Liver (tissue), 9 donors: ENCODE measurements around the gene HLA-F. TPM values are rescaled to one million over a fixed set of nuclear protein-coding genes. Genes with fewer than 3 reads are reported as not detected.

Experiments
- DNase-seq: peaks from one replicate; pipeline ENCODE4 v3.0.0-alpha.2; 2017; ENCODE audit warnings: low spot score
- H3K27ac ChIP-seq, 2 donors: one replicate each; pipeline ENCODE4 v1.7.0; 2013; ENCODE audit warnings: inconsistent platforms in 2 of 2, low read length in 2 of 2, control low read depth in 1 of 2, low read depth in 1 of 2, mild to moderate bottlenecking in 1 of 2
- H3K27me3 ChIP-seq, 4 donors: one replicate each; pipeline versions ENCODE4 v1.6.1 to v1.7.0; 2013; ENCODE audit warnings: low read length in 3 of 4, inconsistent platforms in 1 of 4, mild to moderate bottlenecking in 1 of 4, moderate library complexity in 1 of 4; ENCODE audit not compliant: control insufficient read depth in 4 of 4, insufficient read depth in 4 of 4
- H3K36me3 ChIP-seq, 4 donors: one replicate each; pipeline versions ENCODE4 v1.6.1 to v1.7.0; 2013; ENCODE audit warnings: low read length in 3 of 4, mild to moderate bottlenecking in 3 of 4, low read depth in 1 of 4, moderate library complexity in 1 of 4; ENCODE audit not compliant: control insufficient read depth in 4 of 4, insufficient read depth in 3 of 4
- H3K4me1 ChIP-seq, 4 donors: one replicate each; pipeline versions ENCODE4 v1.6.1 to v1.7.0; 2013; ENCODE audit warnings: low read length in 3 of 4, mild to moderate bottlenecking in 3 of 4, moderate library complexity in 1 of 4; ENCODE audit not compliant: control insufficient read depth in 4 of 4, insufficient read depth in 4 of 4
- H3K4me3 ChIP-seq, 3 donors: one replicate each; pipeline versions ENCODE4 v1.6.1 to v1.7.0; 2013; ENCODE audit warnings: low read length in 3 of 3, control low read depth in 1 of 3, low read depth in 1 of 3, mild to moderate bottlenecking in 1 of 3
- H3K9ac ChIP-seq, 2 donors: one replicate each; pipeline ENCODE4 v1.7.0; 2013; ENCODE audit warnings: low read length in 2 of 2, mild to moderate bottlenecking in 2 of 2, moderate library complexity in 2 of 2, control low read depth in 1 of 2, low read depth in 1 of 2
- H3K9me3 ChIP-seq, 4 donors: one replicate each; pipeline versions ENCODE4 v1.6.1 to v1.7.0; 2013; ENCODE audit warnings: low read length in 3 of 4; ENCODE audit not compliant: control insufficient read depth in 4 of 4
- CTCF ChIP-seq: fragments of 150-350 bp; IDR thresholded peaks from 2 replicates; pipeline ENCODE4 v1.5.1; 2017; ENCODE audit warnings: improper control_type of control experiment, low read depth, low read length; ENCODE audit not compliant: missing input control
- EGR1 ChIP-seq, 2 donors: IDR thresholded peaks; 2 replicates each; pipeline ENCODE4 v1.6.1; 2016 to 2018; ENCODE audit warnings: antibody characterized with exemption in 2 of 2, low read depth in 2 of 2
- FOXA1 ChIP-seq: IDR thresholded peaks from 2 replicates; pipeline ENCODE4 v1.6.1; 2016; ENCODE audit warnings: antibody characterized with exemption
- FOXA2 ChIP-seq: IDR thresholded peaks from 2 replicates; pipeline ENCODE4 v1.6.1; 2016; ENCODE audit warnings: antibody characterized with exemption
- GABPA ChIP-seq, 2 donors: IDR thresholded peaks in 1 of 2; conservative IDR thresholded peaks in 1 of 2; 2 replicates each; pipeline ENCODE4 v1.6.1; 2016; ENCODE audit warnings: antibody characterized with exemption in 2 of 2, mild to moderate bottlenecking in 1 of 2, moderate library complexity in 1 of 2
- HNF4A ChIP-seq, 2 donors: conservative IDR thresholded peaks; 2 replicates each; pipeline ENCODE4 v1.6.1; 2016; ENCODE audit warnings: antibody characterized with exemption in 2 of 2, mild to moderate bottlenecking in 2 of 2
- HNF4G ChIP-seq: IDR thresholded peaks from 2 replicates; pipeline ENCODE4 v1.6.1; 2016; ENCODE audit warnings: antibody characterized with exemption
- JUND ChIP-seq, 2 donors: IDR thresholded peaks; 2 replicates each; pipeline ENCODE4 v1.6.1; 2016; ENCODE audit warnings: antibody characterized with exemption in 2 of 2
- NR2F2 ChIP-seq: IDR thresholded peaks from 2 replicates; pipeline ENCODE4 v1.6.1; 2016; ENCODE audit warnings: antibody characterized with exemption
- RAD21 ChIP-seq, 2 donors: IDR thresholded peaks; 2 replicates each; pipeline ENCODE4 v1.6.1; 2016; ENCODE audit warnings: antibody characterized with exemption in 2 of 2, mild to moderate bottlenecking in 2 of 2
- RXRA ChIP-seq, 2 donors: IDR thresholded peaks; 2 replicates each; pipeline ENCODE4 v1.6.1; 2017 to 2018; ENCODE audit warnings: antibody characterized with exemption in 2 of 2, mild to moderate bottlenecking in 1 of 2
- SP1 ChIP-seq: IDR thresholded peaks from 2 replicates; pipeline ENCODE4 v1.6.1; 2018; ENCODE audit warnings: antibody characterized with exemption, mild to moderate bottlenecking
- TAF1 ChIP-seq: conservative IDR thresholded peaks from 2 replicates; pipeline ENCODE4 v1.6.1; 2016; ENCODE audit warnings: antibody characterized with exemption, mild to moderate bottlenecking
- YY1 ChIP-seq: IDR thresholded peaks from 2 replicates; pipeline ENCODE4 v1.6.1; 2016; ENCODE audit warnings: antibody characterized with exemption, mild to moderate bottlenecking
- WGBS: extraction: QIAGEN DNeasy Blood & Tissue Kit; methylation state at CpG from one replicate; pipeline ENCODE4 v1.1.7; 2013; 5-methylcytosine and 5-hydroxymethylcytosine counted together
- polyA plus RNA-seq, 2 donors: library from polyadenylated mRNA; stranded (reverse) in 1 of 2; unstranded in 1 of 2; fragments of 200-250 nt in 1 of 2; fragments of >200 nt in 1 of 2; fragmentation: Nextera tagmentation in 1 of 2; extraction: Ambion mirVana in 1 of 2; gene quantifications; one replicate each; pipeline versions ENCODE4 v1.2.1 to v1.2.3, GENCODE V29; 2013 to 2015
- total RNA-seq, 2 donors: library from RNA; depleted of rRNA; stranded (reverse); fragments of >200 nt; gene quantifications; one replicate each; pipeline ENCODE4 v1.2.3, GENCODE V29; 2014
- TF ChIP-seq, protein P1 (sequence below): IDR thresholded peaks from 2 replicates; pipeline ENCODE4 v1.6.1; 2016; ENCODE audit warnings: antibody characterized with exemption
- TF ChIP-seq, protein P2 (sequence below): IDR thresholded peaks from 2 replicates; pipeline ENCODE4 v1.6.1; 2016; ENCODE audit warnings: antibody characterized with exemption, mild to moderate bottlenecking
- TF ChIP-seq, protein P3 (sequence below): IDR thresholded peaks from 2 replicates; pipeline ENCODE4 v1.6.1; 2016; ENCODE audit warnings: antibody characterized with exemption
- TF ChIP-seq, protein P4 (sequence below): IDR thresholded peaks from 2 replicates; pipeline ENCODE4 v1.6.1; 2016; ENCODE audit warnings: antibody characterized with exemption
- donor health status: healthy.
- donor health status: healthy.
- donor health status: healthy.
- donor health status: healthy.
- donor health status: healthy.

The HLA-F gene
- total and polyA plus RNA-seq, 4 donors, result 12.1 to 53.0 (median 31.8) TPM

- no peaks in the 10 kb centered on the region for H3K9me3 ChIP-seq
- no peaks in the 10 kb centered on the region for H3K27me3 ChIP-seq
- peak overlapping the region; percentile 28 to 68 (median 59) for H3K4me3 ChIP-seq
- TF ChIP-seq GABPA (IDR thresholded peaks at IDR 0.05 in 1 of 2, conservative IDR thresholded peaks at IDR 0.05 in 1 of 2) (no peak), RXRA (IDR thresholded peaks at IDR 0.05) (peak in 1 of 2 donors; percentile 2), TAF1 (no peak), SP1 (no peak)
- WGBS, result 12% methylated on average over 13 of the region's 13 CpGs
- peak overlapping the region in 1 of 2 donors; percentile 72 for H3K9ac ChIP-seq
- peak overlapping the region; percentile 65 to 71 for H3K27ac ChIP-seq
- DNase-seq, result no peak
- H3K36me3 ChIP-seq, result peaks cover 0 to under 1% (median 0%) of the 10 kb centered on the region in 4 donors
- peaks cover 3 to 24% (median 14%) of the 10 kb centered on the region in 4 donors for H3K4me1 ChIP-seq
Measured at GRCh38 chr6:29749308-29749662, 26.1 kb downstream of the HLA-F start.

- peak overlapping the region in 1 of 2 donors; percentile 71 for H3K27ac ChIP-seq
- DNase-seq, result no peak
- H3K9ac ChIP-seq, result no peak overlapping the region
- H3K27me3 ChIP-seq, result no peaks in the 10 kb centered on the region
- WGBS, result 68% methylated on average over 5 of the region's 5 CpGs
- TF ChIP-seq SP1 (no peak), EGR1 (IDR thresholded peaks at IDR 0.05; ENCODE audit: low read depth in 2 of 2) (no peak), TAF1 (no peak), YY1 (no peak), HNF4A (conservative IDR thresholded peaks at IDR 0.05) (no peak), NR2F2 (no peak), FOXA1 (no peak), RXRA (IDR thresholded peaks at IDR 0.05) (no peak), RAD21 (IDR thresholded peaks at IDR 0.05) (no peak), FOXA2 (no peak), CTCF (no peak), HNF4G (no peak), GABPA (IDR thresholded peaks at IDR 0.05 in 1 of 2, conservative IDR thresholded peaks at IDR 0.05 in 1 of 2) (no peak), JUND (IDR thresholded peaks at IDR 0.05) (no peak)
- TF ChIP-seq, protein P1, sequence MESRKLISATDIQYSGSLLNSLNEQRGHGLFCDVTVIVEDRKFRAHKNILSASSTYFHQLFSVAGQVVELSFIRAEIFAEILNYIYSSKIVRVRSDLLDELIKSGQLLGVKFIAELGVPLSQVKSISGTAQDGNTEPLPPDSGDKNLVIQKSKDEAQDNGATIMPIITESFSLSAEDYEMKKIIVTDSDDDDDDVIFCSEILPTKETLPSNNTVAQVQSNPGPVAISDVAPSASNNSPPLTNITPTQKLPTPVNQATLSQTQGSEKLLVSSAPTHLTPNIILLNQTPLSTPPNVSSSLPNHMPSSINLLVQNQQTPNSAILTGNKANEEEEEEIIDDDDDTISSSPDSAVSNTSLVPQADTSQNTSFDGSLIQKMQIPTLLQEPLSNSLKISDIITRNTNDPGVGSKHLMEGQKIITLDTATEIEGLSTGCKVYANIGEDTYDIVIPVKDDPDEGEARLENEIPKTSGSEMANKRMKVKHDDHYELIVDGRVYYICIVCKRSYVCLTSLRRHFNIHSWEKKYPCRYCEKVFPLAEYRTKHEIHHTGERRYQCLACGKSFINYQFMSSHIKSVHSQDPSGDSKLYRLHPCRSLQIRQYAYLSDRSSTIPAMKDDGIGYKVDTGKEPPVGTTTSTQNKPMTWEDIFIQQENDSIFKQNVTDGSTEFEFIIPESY, result no peak
- TF ChIP-seq, protein P2, sequence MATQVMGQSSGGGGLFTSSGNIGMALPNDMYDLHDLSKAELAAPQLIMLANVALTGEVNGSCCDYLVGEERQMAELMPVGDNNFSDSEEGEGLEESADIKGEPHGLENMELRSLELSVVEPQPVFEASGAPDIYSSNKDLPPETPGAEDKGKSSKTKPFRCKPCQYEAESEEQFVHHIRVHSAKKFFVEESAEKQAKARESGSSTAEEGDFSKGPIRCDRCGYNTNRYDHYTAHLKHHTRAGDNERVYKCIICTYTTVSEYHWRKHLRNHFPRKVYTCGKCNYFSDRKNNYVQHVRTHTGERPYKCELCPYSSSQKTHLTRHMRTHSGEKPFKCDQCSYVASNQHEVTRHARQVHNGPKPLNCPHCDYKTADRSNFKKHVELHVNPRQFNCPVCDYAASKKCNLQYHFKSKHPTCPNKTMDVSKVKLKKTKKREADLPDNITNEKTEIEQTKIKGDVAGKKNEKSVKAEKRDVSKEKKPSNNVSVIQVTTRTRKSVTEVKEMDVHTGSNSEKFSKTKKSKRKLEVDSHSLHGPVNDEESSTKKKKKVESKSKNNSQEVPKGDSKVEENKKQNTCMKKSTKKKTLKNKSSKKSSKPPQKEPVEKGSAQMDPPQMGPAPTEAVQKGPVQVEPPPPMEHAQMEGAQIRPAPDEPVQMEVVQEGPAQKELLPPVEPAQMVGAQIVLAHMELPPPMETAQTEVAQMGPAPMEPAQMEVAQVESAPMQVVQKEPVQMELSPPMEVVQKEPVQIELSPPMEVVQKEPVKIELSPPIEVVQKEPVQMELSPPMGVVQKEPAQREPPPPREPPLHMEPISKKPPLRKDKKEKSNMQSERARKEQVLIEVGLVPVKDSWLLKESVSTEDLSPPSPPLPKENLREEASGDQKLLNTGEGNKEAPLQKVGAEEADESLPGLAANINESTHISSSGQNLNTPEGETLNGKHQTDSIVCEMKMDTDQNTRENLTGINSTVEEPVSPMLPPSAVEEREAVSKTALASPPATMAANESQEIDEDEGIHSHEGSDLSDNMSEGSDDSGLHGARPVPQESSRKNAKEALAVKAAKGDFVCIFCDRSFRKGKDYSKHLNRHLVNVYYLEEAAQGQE, result no peak
- TF ChIP-seq, protein P3, sequence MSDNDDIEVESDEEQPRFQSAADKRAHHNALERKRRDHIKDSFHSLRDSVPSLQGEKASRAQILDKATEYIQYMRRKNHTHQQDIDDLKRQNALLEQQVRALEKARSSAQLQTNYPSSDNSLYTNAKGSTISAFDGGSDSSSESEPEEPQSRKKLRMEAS, result no peak
- TF ChIP-seq, protein P4, sequence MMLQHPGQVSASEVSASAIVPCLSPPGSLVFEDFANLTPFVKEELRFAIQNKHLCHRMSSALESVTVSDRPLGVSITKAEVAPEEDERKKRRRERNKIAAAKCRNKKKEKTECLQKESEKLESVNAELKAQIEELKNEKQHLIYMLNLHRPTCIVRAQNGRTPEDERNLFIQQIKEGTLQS, result no peak
- no peak overlapping the region for H3K4me3 ChIP-seq
- H3K36me3 ChIP-seq, result no peaks in the 10 kb centered on the region
- no peaks in the 10 kb centered on the region for H3K9me3 ChIP-seq
- peaks cover 3 to 24% (median 14%) of the 10 kb centered on the region in 4 donors for H3K4me1 ChIP-seq
Measured at GRCh38 chr6:29749668-29750067, 26.4 kb downstream of the HLA-F start.
